Omental fat pad (tissue), 4 donors: Measurements from ENCODE around the gene NFIA. TPM values are rescaled to one million over a fixed set of nuclear protein-coding genes. Genes with fewer than 3 reads are reported as not detected.

Experiments used
- ATAC-seq: fragments of 150-250 bp; one replicate; pipeline ENCODE4 v1.9.1; 2016; ENCODE audit warnings: mild to moderate bottlenecking, moderate library complexity; ENCODE audit not compliant: low FRiP score
- DNase-seq: peaks from one replicate; pipeline ENCODE4 v3.0.0-alpha.2; 2019; ENCODE audit warnings: low spot score
- total RNA-seq, 4 donors: library from RNA; depleted of rRNA; stranded (reverse); fragments of >200 nt; gene quantifications; one replicate each; pipeline ENCODE4 v1.1.0, GENCODE V29; 2016
- TF ChIP-seq, protein P1 (sequence below), 3 donors: fragments of 450-650 bp; IDR thresholded peaks; one replicate each; pipeline ENCODE4 v1.5.1; 2016 to 2017; ENCODE audit warnings: antibody characterized with exemption in 3 of 3, mild to moderate bottlenecking in 3 of 3, moderate library complexity in 2 of 3

Gene NFIA
- total RNA-seq, 4 donors from 2014 or later = 61.1 to 159 (median 77.5) TPM

DNA sequence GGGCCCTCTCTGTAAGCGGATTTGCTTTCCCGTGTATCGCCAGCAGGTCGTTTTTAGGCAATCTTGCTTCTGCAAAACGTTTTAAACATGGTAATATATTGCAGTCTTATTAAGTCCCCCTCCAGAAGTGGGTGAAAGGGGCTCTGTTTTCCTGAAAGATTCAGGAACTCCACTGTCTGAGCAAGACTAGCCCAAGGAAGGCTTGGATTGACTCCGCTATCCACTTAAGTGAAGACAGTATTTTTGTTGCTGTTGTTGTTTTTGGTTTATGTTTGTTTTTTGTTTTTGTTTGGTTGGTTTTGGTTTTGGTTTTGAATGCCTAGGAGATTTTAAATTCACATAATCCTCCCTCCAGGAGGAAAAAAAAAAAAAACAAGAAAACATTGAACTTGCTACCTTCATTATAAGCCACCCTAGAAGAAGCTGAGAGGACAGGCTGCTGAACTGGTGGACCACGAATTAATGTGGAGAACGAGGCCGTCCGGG, 29.1 kb upstream of the NFIA start:
- ATAC-seq = no peak

DNA sequence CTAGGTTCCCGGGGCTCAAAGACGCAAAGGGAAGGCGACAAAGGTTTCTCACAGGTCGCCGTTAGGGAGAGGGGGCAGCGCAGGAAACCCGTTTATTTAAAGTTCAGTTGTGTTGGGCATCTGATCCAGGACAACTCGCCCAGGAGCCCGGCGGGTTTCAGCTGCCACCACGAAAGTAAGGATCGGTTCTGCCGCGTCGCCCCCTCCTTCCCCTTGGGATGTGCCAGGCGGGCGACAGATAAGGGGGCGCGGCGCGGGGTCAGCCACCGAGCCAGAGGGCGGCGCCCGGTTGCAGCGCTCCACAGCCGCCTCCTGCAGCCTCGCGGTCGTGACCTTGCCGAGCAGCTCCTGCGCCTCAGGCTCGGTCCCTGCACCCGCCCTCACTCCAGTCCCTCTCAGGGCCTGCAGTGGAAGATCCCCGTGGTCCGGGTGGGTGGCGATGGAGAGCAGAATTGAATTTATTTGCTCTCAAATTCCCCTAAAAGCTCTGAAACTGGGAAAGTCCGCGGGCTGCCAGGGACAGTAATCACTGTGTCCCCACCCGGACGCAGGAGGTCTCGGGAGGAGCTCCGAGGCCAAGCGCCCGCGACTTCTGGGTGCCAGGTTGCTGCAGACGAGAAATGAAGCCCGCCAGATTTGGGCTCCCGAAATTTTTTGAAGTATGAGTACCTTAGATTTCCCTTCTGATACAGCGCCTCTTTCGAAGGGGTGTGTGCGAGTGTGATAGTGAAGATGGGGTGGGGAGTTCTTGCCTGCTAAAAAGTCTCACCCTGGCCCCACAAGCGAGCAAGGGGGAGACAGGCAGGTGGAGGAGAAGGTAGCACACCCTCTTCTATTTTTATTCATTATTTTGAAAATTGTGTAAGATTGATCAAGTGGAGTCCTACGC, 28.4 kb upstream of the NFIA start:
- TF ChIP-seq, protein P1, sequence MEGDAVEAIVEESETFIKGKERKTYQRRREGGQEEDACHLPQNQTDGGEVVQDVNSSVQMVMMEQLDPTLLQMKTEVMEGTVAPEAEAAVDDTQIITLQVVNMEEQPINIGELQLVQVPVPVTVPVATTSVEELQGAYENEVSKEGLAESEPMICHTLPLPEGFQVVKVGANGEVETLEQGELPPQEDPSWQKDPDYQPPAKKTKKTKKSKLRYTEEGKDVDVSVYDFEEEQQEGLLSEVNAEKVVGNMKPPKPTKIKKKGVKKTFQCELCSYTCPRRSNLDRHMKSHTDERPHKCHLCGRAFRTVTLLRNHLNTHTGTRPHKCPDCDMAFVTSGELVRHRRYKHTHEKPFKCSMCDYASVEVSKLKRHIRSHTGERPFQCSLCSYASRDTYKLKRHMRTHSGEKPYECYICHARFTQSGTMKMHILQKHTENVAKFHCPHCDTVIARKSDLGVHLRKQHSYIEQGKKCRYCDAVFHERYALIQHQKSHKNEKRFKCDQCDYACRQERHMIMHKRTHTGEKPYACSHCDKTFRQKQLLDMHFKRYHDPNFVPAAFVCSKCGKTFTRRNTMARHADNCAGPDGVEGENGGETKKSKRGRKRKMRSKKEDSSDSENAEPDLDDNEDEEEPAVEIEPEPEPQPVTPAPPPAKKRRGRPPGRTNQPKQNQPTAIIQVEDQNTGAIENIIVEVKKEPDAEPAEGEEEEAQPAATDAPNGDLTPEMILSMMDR (IDR thresholded peaks at IDR 0.05) = no peak
- no peak for ATAC-seq
- DNase-seq = no peak

More for the DNA sequence above, 29.1 kb upstream of the NFIA start:
- DNase-seq = no peak
- TF ChIP-seq, protein P1 (IDR thresholded peaks at IDR 0.05) = no peak

DNA sequence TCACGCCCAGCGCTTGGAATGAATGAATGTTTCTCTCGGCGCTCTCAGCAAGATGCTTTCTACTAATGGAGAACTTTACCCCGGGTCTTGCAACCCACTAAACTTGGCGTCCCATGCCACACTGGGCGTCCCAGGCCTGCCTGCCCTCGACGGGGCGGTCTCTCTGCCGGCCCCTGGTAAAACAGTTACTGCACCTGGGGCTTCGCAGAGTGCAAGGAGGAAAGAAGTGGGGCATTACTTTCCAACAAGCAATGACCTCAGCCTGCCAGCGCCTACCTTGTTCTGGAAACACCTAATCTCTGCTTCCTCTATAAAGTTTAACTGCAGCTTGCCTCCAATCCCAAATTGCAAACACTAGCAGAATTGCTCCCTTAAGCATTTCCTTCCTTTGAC, 27.8 kb upstream of the NFIA start:
- ATAC-seq (no peak), DNase-seq (no peak)
- TF ChIP-seq, protein P1 (IDR thresholded peaks at IDR 0.05) = no peak

DNA sequence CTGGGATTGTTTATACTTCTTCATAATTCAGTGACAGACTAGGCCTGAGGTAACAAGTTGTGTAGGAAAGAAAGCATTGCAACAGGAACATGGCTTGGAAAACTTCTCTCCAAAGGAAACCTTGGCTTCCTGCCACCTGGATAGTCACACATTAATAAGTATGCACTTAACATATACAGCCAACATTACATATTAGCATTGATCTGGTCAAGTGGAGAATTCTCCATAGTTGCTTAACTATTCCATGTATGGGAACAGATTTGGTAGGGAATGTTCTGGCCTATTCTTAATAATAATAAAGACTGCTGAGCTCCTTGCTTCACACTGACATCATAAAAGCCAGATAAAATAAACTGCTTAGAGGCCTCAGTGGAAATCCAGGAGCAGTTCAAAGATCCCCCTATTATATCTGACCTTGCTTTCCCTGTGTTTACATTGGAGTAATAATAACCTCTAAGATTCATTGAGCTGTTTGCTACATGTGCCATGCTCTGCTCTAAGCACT, 27.2 kb upstream of the NFIA start:
- DNase-seq = no peak
- TF ChIP-seq, protein P1 (IDR thresholded peaks at IDR 0.05) = no peak
- no peak for ATAC-seq

DNA sequence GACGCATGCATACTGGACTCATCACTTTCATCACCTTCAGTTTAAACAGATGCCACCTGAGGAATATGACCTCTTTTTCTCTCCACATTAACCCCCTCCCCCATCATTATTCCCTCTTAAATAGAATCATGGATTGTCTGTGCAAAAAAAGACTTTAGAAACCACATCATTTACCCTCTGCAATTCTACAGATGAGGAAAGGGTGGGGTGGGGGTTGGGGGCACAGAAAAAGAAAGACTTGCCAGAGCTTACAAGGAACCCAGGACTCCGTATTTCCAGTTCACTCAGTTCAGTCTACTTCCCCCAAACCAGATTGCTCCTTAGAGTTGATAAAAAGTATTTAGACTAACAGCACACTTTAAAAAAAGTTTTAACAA, 26.2 kb upstream of the NFIA start:
- ATAC-seq (no peak), DNase-seq (no peak)
- TF ChIP-seq, protein P1 (IDR thresholded peaks at IDR 0.05) = no peak

DNA sequence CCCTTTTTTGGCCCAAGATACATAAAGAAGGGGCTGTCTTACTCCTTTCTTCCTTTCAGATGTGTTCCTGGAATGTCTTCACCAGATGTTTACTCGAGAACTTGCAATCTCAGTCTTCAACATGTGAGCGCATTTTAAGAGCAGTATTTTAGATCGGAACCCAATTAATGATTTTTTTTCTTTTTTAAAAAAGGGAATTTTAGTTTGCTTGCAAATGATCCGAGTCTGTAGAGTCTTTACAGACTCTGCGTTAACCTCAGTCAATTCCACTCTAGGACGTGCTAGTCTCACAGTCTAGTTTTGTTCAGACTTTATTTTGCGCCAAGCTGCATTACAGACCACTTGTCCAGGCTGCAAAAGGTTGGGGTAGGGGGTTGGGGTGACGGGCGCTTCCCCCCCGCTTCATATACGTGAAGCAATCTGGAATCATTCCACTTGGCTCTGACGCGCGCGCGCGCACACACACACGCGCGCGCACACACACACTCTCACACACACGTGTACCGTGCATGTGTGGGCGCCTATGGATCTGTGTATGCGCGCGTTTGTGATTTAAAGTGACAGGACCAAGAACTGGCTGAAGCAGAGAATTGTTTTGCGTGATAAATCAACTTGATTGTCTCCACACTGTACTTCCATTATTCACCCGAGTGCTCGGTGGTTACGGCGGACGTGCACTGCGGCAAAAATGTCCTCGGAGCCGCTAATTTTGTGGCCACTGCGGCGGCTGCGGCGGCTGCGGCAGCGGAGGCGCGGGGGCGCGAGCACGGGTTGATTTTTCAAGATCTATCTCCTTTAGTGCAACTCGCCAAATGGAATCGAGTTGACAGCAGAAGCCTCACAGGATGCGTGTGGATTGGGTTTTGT, 25.6 kb upstream of the NFIA start:
- ATAC-seq (peak; percentile 62), DNase-seq (no peak)
- TF ChIP-seq, protein P1 (IDR thresholded peaks at IDR 0.05) = no peak
